Suprapubic skin (tissue), 4 donors: Measurements from ENCODE around the gene SIDT1. TPM values are rescaled to one million over a fixed set of nuclear protein-coding genes. Genes with fewer than 3 reads are reported as not detected.

Experiments used
- DNase-seq, 2 donors: peaks; one replicate each; pipeline ENCODE4 v3.0.0-alpha.2; 2019; ENCODE audit warnings: low spot score in 2 of 2
- H3K27ac ChIP-seq: fragments of 200-600 bp; sonication (generic); one replicate; pipeline ENCODE4 v1.5.1; 2019
- H3K27me3 ChIP-seq: fragments of 200-600 bp; sonication (generic); one replicate; pipeline ENCODE4 v1.5.1; 2019
- H3K36me3 ChIP-seq: fragments of 200-600 bp; sonication (generic); one replicate; pipeline ENCODE4 v1.5.1; 2019
- H3K4me1 ChIP-seq: fragments of 200-600 bp; sonication (generic); one replicate; pipeline ENCODE4 v1.5.1; 2019
- H3K4me3 ChIP-seq: fragments of 200-600 bp; sonication (generic); one replicate; pipeline ENCODE4 v1.5.1; 2019; ENCODE audit warnings: mild to moderate bottlenecking
- H3K9me3 ChIP-seq: fragments of 200-600 bp; sonication (generic); one replicate; pipeline ENCODE4 v1.5.1; 2019
- EP300 ChIP-seq: sonication (generic); formaldehyde crosslinking; IDR thresholded peaks from one replicate; pipeline ENCODE4 v1.6.1; 2017; ENCODE audit warnings: antibody characterized with exemption
- POLR2A ChIP-seq, 2 donors: fragments of 450-650 bp; IDR thresholded peaks; one replicate each; pipeline ENCODE4 v1.6.1; 2017; ENCODE audit warnings: antibody characterized with exemption in 2 of 2, mild to moderate bottlenecking in 2 of 2, moderate library complexity in 2 of 2
- POLR2AphosphoS5 ChIP-seq, 3 donors: sonication (generic); formaldehyde crosslinking; IDR thresholded peaks; one replicate each; pipeline ENCODE4 v1.6.1; 2017; ENCODE audit warnings: antibody characterized with exemption in 3 of 3
- WGBS: methylation state at CpG from one replicate; pipeline ENCODE4 v1.1.5; 2018; 5-methylcytosine and 5-hydroxymethylcytosine counted together
- total RNA-seq, 4 donors: library from RNA; depleted of rRNA; stranded (reverse); fragments of >200 nt; gene quantifications; one replicate each; pipeline ENCODE4 v1.1.0, GENCODE V29; 2016
- TF ChIP-seq, protein P1 (sequence below), 2 donors: fragments of 200-600 bp in 1 of 2; fragments of 450-650 bp in 1 of 2; sonication (generic) in 1 of 2; IDR thresholded peaks; one replicate each; pipeline ENCODE4 v1.5.1; 2016 to 2019; ENCODE audit warnings: antibody characterized with exemption in 2 of 2, mild to moderate bottlenecking in 1 of 2, moderate library complexity in 1 of 2

The SIDT1 gene
- total RNA-seq, 4 donors from 2014 or later, result 0.34 to 11.4 (median 2.2) TPM

DNA sequence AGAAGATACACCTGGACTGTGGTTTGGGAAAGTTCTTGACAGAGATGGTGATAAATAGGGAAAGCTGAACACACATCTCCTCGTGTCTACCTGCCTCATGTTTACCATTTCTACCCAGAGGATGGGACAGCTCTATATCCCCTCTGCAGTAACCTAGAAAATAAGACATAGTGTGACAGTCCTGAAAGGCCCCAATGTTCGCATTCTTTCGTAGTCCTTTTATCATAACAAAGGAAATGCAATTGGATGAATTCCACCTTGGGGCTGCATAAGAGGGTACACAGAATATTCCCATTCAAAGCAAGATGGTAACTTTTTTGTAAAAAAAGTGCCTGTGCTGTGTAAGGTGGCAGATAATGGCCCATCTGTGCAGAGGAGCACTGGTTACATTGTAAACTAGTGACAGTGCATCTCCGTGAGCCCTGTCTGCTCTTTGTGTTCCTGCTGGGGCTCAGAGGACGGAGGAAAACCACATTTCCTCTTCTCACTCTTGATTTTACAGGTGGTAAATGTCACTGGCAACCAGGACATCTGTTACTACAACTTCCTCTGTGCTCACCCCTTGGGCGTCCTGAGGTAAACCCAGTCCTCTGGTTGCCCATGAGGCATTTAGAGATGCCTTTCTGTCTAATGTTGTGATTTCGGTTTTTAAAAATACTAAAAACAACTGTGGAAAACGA, 74.3 kb downstream of the SIDT1 start:
- no peak overlapping the region for H3K4me3 ChIP-seq
- no peaks in the 10 kb centered on the region for H3K36me3 ChIP-seq
- DNase-seq, result no peak
- no peaks in the 10 kb centered on the region for H3K9me3 ChIP-seq
- H3K4me1 ChIP-seq, result no peaks in the 10 kb centered on the region
- no peak for TF ChIP-seq POLR2AphosphoS5 (IDR thresholded peaks at IDR 0.05)
- TF ChIP-seq, protein P1, sequence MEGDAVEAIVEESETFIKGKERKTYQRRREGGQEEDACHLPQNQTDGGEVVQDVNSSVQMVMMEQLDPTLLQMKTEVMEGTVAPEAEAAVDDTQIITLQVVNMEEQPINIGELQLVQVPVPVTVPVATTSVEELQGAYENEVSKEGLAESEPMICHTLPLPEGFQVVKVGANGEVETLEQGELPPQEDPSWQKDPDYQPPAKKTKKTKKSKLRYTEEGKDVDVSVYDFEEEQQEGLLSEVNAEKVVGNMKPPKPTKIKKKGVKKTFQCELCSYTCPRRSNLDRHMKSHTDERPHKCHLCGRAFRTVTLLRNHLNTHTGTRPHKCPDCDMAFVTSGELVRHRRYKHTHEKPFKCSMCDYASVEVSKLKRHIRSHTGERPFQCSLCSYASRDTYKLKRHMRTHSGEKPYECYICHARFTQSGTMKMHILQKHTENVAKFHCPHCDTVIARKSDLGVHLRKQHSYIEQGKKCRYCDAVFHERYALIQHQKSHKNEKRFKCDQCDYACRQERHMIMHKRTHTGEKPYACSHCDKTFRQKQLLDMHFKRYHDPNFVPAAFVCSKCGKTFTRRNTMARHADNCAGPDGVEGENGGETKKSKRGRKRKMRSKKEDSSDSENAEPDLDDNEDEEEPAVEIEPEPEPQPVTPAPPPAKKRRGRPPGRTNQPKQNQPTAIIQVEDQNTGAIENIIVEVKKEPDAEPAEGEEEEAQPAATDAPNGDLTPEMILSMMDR (IDR thresholded peaks at IDR 0.05), result no peak
- TF ChIP-seq EP300, result no peak
- TF ChIP-seq POLR2A (IDR thresholded peaks at IDR 0.05), result no peak
- WGBS, result 64% methylated on average over 8 of the region's 8 CpGs
- H3K27ac ChIP-seq, result no peak overlapping the region
- H3K27me3 ChIP-seq, result no peaks in the 10 kb centered on the region

DNA sequence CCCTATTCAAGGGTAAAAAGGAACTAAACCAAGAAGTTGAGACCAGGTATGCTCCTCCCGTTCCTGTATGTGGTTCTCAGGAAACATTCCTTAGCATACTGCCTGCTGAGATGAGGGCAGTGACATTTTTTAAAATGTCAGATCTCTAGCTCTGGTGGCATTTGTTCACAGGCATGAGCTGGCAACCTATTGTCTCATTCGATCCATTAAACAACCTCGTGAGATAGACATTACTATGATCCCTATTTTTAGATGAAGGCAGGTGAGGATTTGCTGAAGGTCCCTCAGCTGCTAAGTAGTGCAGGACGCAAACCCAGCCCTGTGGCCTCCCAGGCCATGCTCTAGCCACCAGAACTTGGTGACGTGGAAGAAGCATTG, 74.9 kb downstream of the SIDT1 start:
- 71% methylated on average over 5 of the region's 5 CpGs for WGBS
- Histone ChIP-seq H3K4me3 (no peak overlapping the region), H3K27me3 (no peaks in the 10 kb centered on the region), H3K27ac (no peak overlapping the region), H3K4me1 (no peaks in the 10 kb centered on the region), H3K9me3 (no peaks in the 10 kb centered on the region), H3K36me3 (no peaks in the 10 kb centered on the region)
- TF ChIP-seq POLR2A (IDR thresholded peaks at IDR 0.05) (no peak), POLR2AphosphoS5 (IDR thresholded peaks at IDR 0.05) (no peak), EP300 (no peak)
- TF ChIP-seq, protein P1 (IDR thresholded peaks at IDR 0.05), result no peak
- no peak for DNase-seq

DNA sequence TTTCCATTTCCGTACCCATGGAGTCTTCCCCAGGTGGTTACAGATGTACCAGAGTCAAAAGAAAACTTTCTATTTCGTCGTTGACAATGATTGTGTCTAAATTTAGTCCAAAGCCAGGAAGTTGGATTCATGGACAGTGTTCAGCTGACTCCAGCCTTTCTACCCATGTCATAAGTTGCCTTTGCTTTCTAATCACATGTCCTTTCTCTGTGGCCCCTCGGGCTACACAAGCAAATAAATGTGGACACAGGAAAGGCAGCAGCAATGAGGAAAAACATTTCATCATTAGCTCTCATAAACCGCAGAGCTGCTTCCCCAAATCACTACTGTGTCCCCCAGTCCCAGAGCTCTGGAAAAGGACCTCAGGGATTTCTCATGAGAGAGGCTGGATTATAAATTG, 82.0 kb downstream of the SIDT1 start:
- Histone ChIP-seq H3K9me3 (no peaks in the 10 kb centered on the region), H3K4me1 (no peaks in the 10 kb centered on the region), H3K36me3 (no peaks in the 10 kb centered on the region), H3K4me3 (no peak overlapping the region), H3K27me3 (no peaks in the 10 kb centered on the region), H3K27ac (no peak overlapping the region)
- 54% methylated on average over 5 of the region's 5 CpGs for WGBS
- DNase-seq, result no peak
- TF ChIP-seq EP300 (no peak), POLR2AphosphoS5 (IDR thresholded peaks at IDR 0.05) (no peak), POLR2A (IDR thresholded peaks at IDR 0.05) (no peak)
- TF ChIP-seq, protein P1 (IDR thresholded peaks at IDR 0.05), result no peak

DNA sequence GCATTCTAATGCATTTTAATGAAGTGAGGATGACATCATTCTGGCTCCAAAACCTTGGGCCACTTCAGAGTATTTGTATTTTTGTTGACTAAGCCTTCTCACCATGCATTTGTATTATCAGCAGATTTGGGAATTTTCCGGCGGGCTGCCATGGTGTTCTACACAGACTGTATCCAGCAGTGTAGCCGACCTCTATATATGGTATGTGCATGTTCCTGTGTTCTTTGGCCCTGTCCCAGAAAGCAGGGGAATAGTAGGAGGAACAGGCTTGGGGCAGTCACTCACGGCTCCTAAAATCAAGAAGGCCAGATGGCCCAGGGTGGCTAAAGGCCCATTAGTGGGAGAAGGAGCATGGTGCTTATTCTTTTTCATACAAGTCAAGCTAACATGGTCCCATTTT, 83.6 kb downstream of the SIDT1 start:
- WGBS, result 76% methylated on average over 4 of the region's 4 CpGs
- Histone ChIP-seq H3K9me3 (no peaks in the 10 kb centered on the region), H3K4me1 (no peaks in the 10 kb centered on the region), H3K27ac (no peak overlapping the region), H3K4me3 (no peak overlapping the region), H3K27me3 (no peaks in the 10 kb centered on the region), H3K36me3 (no peaks in the 10 kb centered on the region)
- DNase-seq, result no peak
- TF ChIP-seq POLR2AphosphoS5 (IDR thresholded peaks at IDR 0.05) (no peak), EP300 (no peak), POLR2A (IDR thresholded peaks at IDR 0.05) (no peak)
- TF ChIP-seq, protein P1 (IDR thresholded peaks at IDR 0.05), result no peak

DNA sequence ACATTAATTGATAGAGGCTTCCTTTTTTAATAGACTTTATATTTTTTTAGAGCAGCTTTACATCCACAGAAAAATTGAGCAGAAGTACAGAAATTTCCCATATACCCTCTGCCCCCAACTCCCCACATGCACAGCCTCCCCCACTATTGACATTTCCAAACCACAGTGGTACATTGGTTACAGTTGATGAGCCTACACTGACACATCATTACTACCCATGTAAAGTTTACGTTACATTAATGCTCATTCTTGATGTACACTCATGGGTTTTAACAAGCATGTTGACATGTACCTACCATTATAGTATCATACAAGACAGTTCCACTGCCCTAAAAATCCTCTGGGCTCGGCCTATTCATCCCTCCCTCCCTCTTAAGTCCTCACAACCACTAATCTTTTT, 85.4 kb downstream of the SIDT1 start:
- no peak for DNase-seq
- Histone ChIP-seq H3K4me1 (no peaks in the 10 kb centered on the region), H3K27me3 (no peaks in the 10 kb centered on the region), H3K4me3 (no peak overlapping the region), H3K9me3 (no peaks in the 10 kb centered on the region), H3K27ac (no peak overlapping the region), H3K36me3 (no peaks in the 10 kb centered on the region)
- 89% methylated on average over 2 of the region's 2 CpGs for WGBS
- TF ChIP-seq EP300, result no peak
- TF ChIP-seq, protein P1 (IDR thresholded peaks at IDR 0.05), result no peak
- no peak for TF ChIP-seq POLR2A (IDR thresholded peaks at IDR 0.05)
- TF ChIP-seq POLR2AphosphoS5 (IDR thresholded peaks at IDR 0.05), result no peak
